GM23338 (cell line): ENCODE results near the gene EID1. TPM values are rescaled to one million over a fixed set of nuclear protein-coding genes. Genes with fewer than 3 reads are reported as not detected.

Experiments
- ATAC-seq: fragments of 200-7000 bp; cut with Tn5 transposase; 3 replicates; pipeline ENCODE4 v1.9.1; 2020
- DNase-seq: peaks from one replicate; pipeline ENCODE4 v3.0.0-alpha.2; 2015; ENCODE audit warnings: low spot score
- H2AFZ ChIP-seq: fragments of 200-600 bp; sonication (generic); 2 replicates; pipeline ENCODE4 v1.8.0; 2016; ENCODE audit warnings: antibody characterized with exemption, mild to moderate bottlenecking, moderate library complexity
- H3F3A ChIP-seq: fragments of 200-600 bp; sonication (generic); replicated peaks from 2 replicates; pipeline ENCODE4 v1.8.0; 2017; ENCODE audit warnings: antibody characterized with exemption, mixed run types, low read depth
- H3K27ac ChIP-seq: fragments of 200-600 bp; sonication (generic); 2 replicates; pipeline ENCODE4 v1.6.1; 2016; ENCODE audit warnings: low read depth
- H3K27me3 ChIP-seq: fragments of 200-600 bp; sonication (generic); 2 replicates; pipeline ENCODE4 v1.8.0; 2016; ENCODE audit warnings: mild to moderate bottlenecking, mixed run types, moderate library complexity; ENCODE audit not compliant: insufficient read depth
- H3K36me3 ChIP-seq: fragments of 200-600 bp; sonication (generic); 2 replicates; pipeline ENCODE4 v1.8.0; 2016; ENCODE audit warnings: mild to moderate bottlenecking; ENCODE audit not compliant: insufficient read depth
- H3K4me1 ChIP-seq: fragments of 200-600 bp; sonication (generic); 2 replicates; pipeline ENCODE4 v1.8.0; 2016; ENCODE audit warnings: mild to moderate bottlenecking, moderate library complexity; ENCODE audit not compliant: insufficient read depth
- H3K4me2 ChIP-seq: fragments of 200-600 bp; sonication (generic); 2 replicates; pipeline ENCODE4 v1.7.1; 2017; ENCODE audit warnings: mixed run types
- H3K4me3 ChIP-seq: fragments of 200-600 bp; sonication (generic); 2 replicates; pipeline ENCODE4 v1.6.1; 2016; ENCODE audit warnings: mixed run types
- H3K79me2 ChIP-seq: fragments of 200-600 bp; sonication (generic); replicated peaks from 2 replicates; pipeline ENCODE4 v1.8.0; 2017; ENCODE audit warnings: mild to moderate bottlenecking; ENCODE audit not compliant: insufficient read depth
- H3K9me2 ChIP-seq: fragments of 200-600 bp; sonication (generic); 2 replicates; pipeline ENCODE4 v1.8.0; 2017; ENCODE audit not compliant: insufficient read depth
- H4K20me1 ChIP-seq: fragments of 200-600 bp; sonication (generic); replicated peaks from 2 replicates; pipeline ENCODE4 v1.8.0; 2017; ENCODE audit warnings: mild to moderate bottlenecking; ENCODE audit not compliant: insufficient read depth
- H3K27ac Mint-ChIP-seq: 2 replicates; pipeline ENCODE4 v1.8.0; 2020; ENCODE audit warnings: inconsistent platforms, mild to moderate bottlenecking, moderate library complexity, mixed read lengths
- H3K27me3 Mint-ChIP-seq: 3 replicates; pipeline ENCODE4 v1.8.0; 2022; ENCODE audit warnings: low read depth, mild to moderate bottlenecking, moderate library complexity, mixed read lengths, inconsistent platforms; ENCODE audit not compliant: insufficient read depth, poor library complexity
- H3K36me3 Mint-ChIP-seq: 3 replicates; pipeline ENCODE4 v1.8.0; 2021; ENCODE audit warnings: low read depth, mild to moderate bottlenecking, inconsistent platforms, moderate library complexity, mixed read lengths
- H3K4me1 Mint-ChIP-seq: 3 replicates; pipeline ENCODE4 v1.8.0; 2020; ENCODE audit warnings: mild to moderate bottlenecking, inconsistent platforms, mixed read lengths
- H3K4me3 Mint-ChIP-seq: 3 replicates; pipeline ENCODE4 v1.8.0; 2021; ENCODE audit warnings: moderate library complexity, mild to moderate bottlenecking, inconsistent platforms, mixed read lengths
- H3K9me3 Mint-ChIP-seq: 3 replicates; pipeline ENCODE4 v1.8.0; 2020; ENCODE audit warnings: moderate library complexity, mild to moderate bottlenecking, inconsistent platforms, mixed read lengths
- CREB1 ChIP-seq: fragments of 250-450 bp; sonication (Bioruptor Pico); IDR thresholded peaks from 2 replicates; pipeline ENCODE4 v1.5.0; 2020; ENCODE audit warnings: low read depth, mild to moderate bottlenecking, moderate library complexity
- CTCF ChIP-seq, 2 experiments: fragments of 200-600 bp in 1 of 2; sonication (generic) in 1 of 2; conservative IDR thresholded peaks; 2 replicates each; pipeline versions ENCODE4 v1.5.1 to v1.6.1; 2016 to 2017; ENCODE audit warnings: antibody characterized with exemption in 2 of 2, low read depth in 2 of 2, mild to moderate bottlenecking in 2 of 2, moderate library complexity in 1 of 2
- ETS1 ChIP-seq: IDR thresholded peaks from 2 replicates; pipeline ENCODE4 v1.6.1; 2016; ENCODE audit warnings: antibody characterized with exemption
- EZH2 ChIP-seq: fragments of 200-600 bp; sonication (generic); IDR thresholded peaks from one replicate; pipeline ENCODE4 v1.8.0; 2017; ENCODE audit warnings: antibody characterized with exemption, mild to moderate bottlenecking, low read depth; ENCODE audit not compliant: unreplicated experiment
- EZH2phosphoT487 ChIP-seq: fragments of 200-600 bp; sonication (generic); IDR thresholded peaks from one replicate; pipeline ENCODE4 v1.8.1; 2018; ENCODE audit warnings: antibody characterized with exemption; ENCODE audit not compliant: unreplicated experiment
- NANOG ChIP-seq: IDR thresholded peaks from 2 replicates; pipeline ENCODE4 v1.6.1; 2016; ENCODE audit warnings: antibody characterized with exemption, borderline replicate concordance
- POLR2AphosphoS5 ChIP-seq: IDR thresholded peaks from 2 replicates; pipeline ENCODE4 v1.6.1; 2016; ENCODE audit warnings: antibody characterized with exemption, low read depth
- REST ChIP-seq: IDR thresholded peaks from one replicate; pipeline ENCODE4 v1.6.1; 2018; ENCODE audit warnings: antibody characterized with exemption; ENCODE audit not compliant: unreplicated experiment
- STAT1 ChIP-seq: IDR thresholded peaks from one replicate; pipeline ENCODE4 v1.6.1; 2016; ENCODE audit warnings: antibody characterized with exemption; ENCODE audit not compliant: unreplicated experiment
- ZNF114 ChIP-seq: fragments of 250-450 bp; sonication (Bioruptor Pico); IDR thresholded peaks from 2 replicates; pipeline ENCODE4 v1.5.0; 2020; ENCODE audit warnings: mild to moderate bottlenecking, moderate library complexity
- ZNF331 ChIP-seq: fragments of 250-450 bp; sonication (Bioruptor Pico); IDR thresholded peaks from 2 replicates; pipeline ENCODE4 v1.5.0; 2020; ENCODE audit warnings: low read depth, mild to moderate bottlenecking, moderate library complexity
- ZNF462 ChIP-seq: fragments of 250-450 bp; sonication (Bioruptor Pico); IDR thresholded peaks from 2 replicates; pipeline ENCODE4 v1.5.0; 2020; ENCODE audit warnings: mild to moderate bottlenecking, moderate library complexity
- polyA plus RNA-seq: library from polyadenylated mRNA; unstranded; fragments of >200 nt; fragmentation: Nextera tagmentation; extraction: Ambion mirVana; gene quantifications from 2 replicates; pipeline ENCODE4 v1.2.1, GENCODE V29; 2016
- total RNA-seq: library from RNA; depleted of rRNA; stranded (reverse); fragments of >200 nt; shearing (Covaris generic); gene quantifications from 2 replicates; pipeline ENCODE4 v1.2.3, GENCODE V29; 2014

Gene EID1
- total and polyA plus RNA-seq, 2 experiments from 2014 or later = 113 to 324 TPM

- TF ChIP-seq CTCF (conservative IDR thresholded peaks at IDR 0.05; ENCODE audit: low read depth in 2 of 2) = no peak
Observed at GRCh38 chr15:48842501-48842900, 35.4 kb upstream of the EID1 start (continued).

GRCh38 chr15:48845123-48845522, 32.8 kb upstream of the EID1 start:
- no peaks in the 10 kb centered on the region for H3K36me3 ChIP-seq
- Mint-ChIP-seq H3K9me3 (no peaks in the 10 kb centered on the region), H3K4me3 (no peak overlapping the region), H3K27me3 (no peaks in the 10 kb centered on the region), H3K36me3 (no peaks in the 10 kb centered on the region), H3K4me1 (no peaks in the 10 kb centered on the region), H3K27ac (no peak overlapping the region)
- H4K20me1 ChIP-seq = no peaks in the 10 kb centered on the region
- no peak overlapping the region for H2AFZ ChIP-seq
- no peaks in the 10 kb centered on the region for H3F3A ChIP-seq
- ATAC-seq (no peak), DNase-seq (no peak)
- H3K4me1 ChIP-seq = no peaks in the 10 kb centered on the region
- H3K79me2 ChIP-seq = no peaks in the 10 kb centered on the region
- H3K4me3 ChIP-seq = no peak overlapping the region
- H3K4me2 ChIP-seq = no peak overlapping the region
- H3K27ac ChIP-seq = no peak overlapping the region
- H3K27me3 ChIP-seq = no peaks in the 10 kb centered on the region
- H3K9me2 ChIP-seq = peaks cover 9% of the 10 kb centered on the region
- TF ChIP-seq STAT1 (no peak), REST (no peak), ZNF331 (CRISPR knock-in tag) (no peak), ZNF114 (CRISPR knock-in tag) (no peak), EZH2 (no peak), EZH2phosphoT487 (no peak), ZNF462 (no peak), POLR2AphosphoS5 (no peak), ETS1 (no peak), CREB1 (no peak), NANOG (no peak)
